ENCODE measurements around the gene APOL3. TPM values are rescaled to one million over a fixed set of nuclear protein-coding genes. Genes with fewer than 3 reads are reported as not detected.
"Not testable (repeated sequence)": the region's sequence is repeated elsewhere in the genome, so short reads cannot be mapped to it uniquely, and the experiment has no call there.

The APOL3 gene
- total RNA-seq, 1 donor = 13.8 TPM

DNA sequence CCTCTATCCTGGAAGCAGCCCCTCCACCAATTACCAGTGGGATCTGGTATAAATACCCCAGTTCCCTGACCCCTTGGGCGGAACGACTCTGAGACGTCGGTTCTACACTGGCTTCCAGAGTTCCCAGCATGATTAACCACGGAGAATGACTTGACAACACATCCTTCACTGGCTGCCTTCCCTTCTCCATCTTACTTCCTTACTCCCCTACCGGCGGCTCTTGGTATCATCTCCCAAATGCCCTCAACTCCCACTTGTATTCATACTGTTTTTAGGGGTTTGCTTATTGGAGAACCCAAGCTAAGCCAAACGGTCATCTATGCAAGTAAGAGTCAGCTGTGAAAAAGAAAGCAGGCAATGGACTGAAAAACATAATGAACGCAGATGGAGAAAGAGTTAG lies 56.1 kb downstream of the APOL3 start:
- H3K27me3 ChIP-seq (ENCODE audit: insufficient read depth, low read length) = no peaks in the 10 kb centered on the region
- H3K36me3 ChIP-seq (ENCODE audit: insufficient read depth, low read length) = no peaks in the 10 kb centered on the region
- H2AFZ ChIP-seq (ENCODE audit: low read length) = no peak overlapping the region
- TF ChIP-seq, protein P1, sequence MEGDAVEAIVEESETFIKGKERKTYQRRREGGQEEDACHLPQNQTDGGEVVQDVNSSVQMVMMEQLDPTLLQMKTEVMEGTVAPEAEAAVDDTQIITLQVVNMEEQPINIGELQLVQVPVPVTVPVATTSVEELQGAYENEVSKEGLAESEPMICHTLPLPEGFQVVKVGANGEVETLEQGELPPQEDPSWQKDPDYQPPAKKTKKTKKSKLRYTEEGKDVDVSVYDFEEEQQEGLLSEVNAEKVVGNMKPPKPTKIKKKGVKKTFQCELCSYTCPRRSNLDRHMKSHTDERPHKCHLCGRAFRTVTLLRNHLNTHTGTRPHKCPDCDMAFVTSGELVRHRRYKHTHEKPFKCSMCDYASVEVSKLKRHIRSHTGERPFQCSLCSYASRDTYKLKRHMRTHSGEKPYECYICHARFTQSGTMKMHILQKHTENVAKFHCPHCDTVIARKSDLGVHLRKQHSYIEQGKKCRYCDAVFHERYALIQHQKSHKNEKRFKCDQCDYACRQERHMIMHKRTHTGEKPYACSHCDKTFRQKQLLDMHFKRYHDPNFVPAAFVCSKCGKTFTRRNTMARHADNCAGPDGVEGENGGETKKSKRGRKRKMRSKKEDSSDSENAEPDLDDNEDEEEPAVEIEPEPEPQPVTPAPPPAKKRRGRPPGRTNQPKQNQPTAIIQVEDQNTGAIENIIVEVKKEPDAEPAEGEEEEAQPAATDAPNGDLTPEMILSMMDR (IDR thresholded peaks at IDR 0.05; ENCODE audit: extremely low read depth, low read depth, low read length) = no peak
- H3K9me3 ChIP-seq (ENCODE audit: low read depth, low read length) = no peaks in the 10 kb centered on the region
- H3K27ac ChIP-seq (ENCODE audit: low read depth, low read length) = no peak overlapping the region
- DNase-seq (ENCODE audit: insufficient read length, low spot score, missing footprints) = no peak
- H3K79me2 ChIP-seq (ENCODE audit: insufficient read depth, low read length) = no peaks in the 10 kb centered on the region
- H3K4me3 ChIP-seq (ENCODE audit: insufficient read depth, low read length) = no peak overlapping the region
- no peak overlapping the region for H3K4me2 ChIP-seq (ENCODE audit: insufficient read depth, low read length)
- no peaks in the 10 kb centered on the region for H4K20me1 ChIP-seq (ENCODE audit: insufficient read depth, low read length)
- no peaks in the 10 kb centered on the region for H3K4me1 ChIP-seq (ENCODE audit: insufficient read depth, low read length)

DNA sequence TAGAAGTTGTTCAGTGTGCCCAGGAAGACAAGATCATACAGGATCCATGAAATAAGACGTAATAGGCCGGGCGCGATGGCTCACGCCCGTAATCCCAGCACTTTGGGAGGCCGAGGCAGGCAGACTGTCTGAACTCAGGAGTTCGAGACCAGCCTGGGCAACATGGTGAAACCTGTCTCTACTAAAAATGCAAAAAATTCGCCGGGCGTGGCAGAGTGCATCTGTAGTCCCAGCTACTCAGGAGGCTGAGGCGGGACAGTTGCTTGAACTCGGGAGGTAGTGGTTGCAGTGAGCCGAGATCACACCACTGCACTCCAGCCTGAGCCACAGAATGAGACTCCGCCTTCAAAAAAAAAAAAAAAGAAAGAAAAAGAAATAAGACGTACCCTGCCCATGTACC lies 56.7 kb downstream of the APOL3 start:
- H3K4me1 ChIP-seq (ENCODE audit: insufficient read depth, low read length) = no peaks in the 10 kb centered on the region
- H3K4me3 ChIP-seq (ENCODE audit: insufficient read depth, low read length) = no peak overlapping the region
- TF ChIP-seq, protein P1 (IDR thresholded peaks at IDR 0.05; ENCODE audit: extremely low read depth, low read depth, low read length) = no peak
- H3K4me2 ChIP-seq (ENCODE audit: insufficient read depth, low read length) = no peak overlapping the region
- H3K36me3 ChIP-seq (ENCODE audit: insufficient read depth, low read length) = no peaks in the 10 kb centered on the region
- H4K20me1 ChIP-seq (ENCODE audit: insufficient read depth, low read length) = no peaks in the 10 kb centered on the region
- H3K79me2 ChIP-seq (ENCODE audit: insufficient read depth, low read length) = no peaks in the 10 kb centered on the region
- H2AFZ ChIP-seq (ENCODE audit: low read length) = no peak overlapping the region
- no peak overlapping the region for H3K27ac ChIP-seq (ENCODE audit: low read depth, low read length)
- DNase-seq (ENCODE audit: insufficient read length, low spot score, missing footprints) = no peak
- H3K27me3 ChIP-seq (ENCODE audit: insufficient read depth, low read length) = no peaks in the 10 kb centered on the region
- no peaks in the 10 kb centered on the region for H3K9me3 ChIP-seq (ENCODE audit: low read depth, low read length)

DNA sequence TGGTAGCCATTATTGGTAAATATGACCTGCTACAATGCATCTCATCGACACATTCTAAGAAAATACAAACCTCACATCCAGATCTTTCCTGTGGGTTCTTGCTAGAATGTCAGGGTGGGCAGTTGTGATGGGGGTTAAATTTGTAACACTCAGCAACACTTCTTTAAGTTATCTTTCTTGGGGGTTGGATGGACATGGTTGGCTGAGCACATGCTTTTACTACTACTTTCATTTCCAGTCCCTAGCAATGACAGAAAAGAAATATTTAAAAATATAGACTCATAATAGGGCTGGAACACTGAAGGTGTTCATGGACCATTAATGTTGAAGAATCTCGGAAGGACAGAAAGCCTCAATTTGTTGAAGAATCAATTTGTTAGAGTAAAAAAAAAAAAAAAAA lies 57.6 kb downstream of the APOL3 start:
- no peak overlapping the region for H3K4me3 ChIP-seq (ENCODE audit: insufficient read depth, low read length)
- H3K36me3 ChIP-seq (ENCODE audit: insufficient read depth, low read length) = no peaks in the 10 kb centered on the region
- H2AFZ ChIP-seq (ENCODE audit: low read length) = no peak overlapping the region
- no peak overlapping the region for H3K27ac ChIP-seq (ENCODE audit: low read depth, low read length)
- H4K20me1 ChIP-seq (ENCODE audit: insufficient read depth, low read length) = no peaks in the 10 kb centered on the region
- H3K4me2 ChIP-seq (ENCODE audit: insufficient read depth, low read length) = no peak overlapping the region
- no peak for DNase-seq (ENCODE audit: insufficient read length, low spot score, missing footprints)
- H3K79me2 ChIP-seq (ENCODE audit: insufficient read depth, low read length) = no peaks in the 10 kb centered on the region
- no peaks in the 10 kb centered on the region for H3K4me1 ChIP-seq (ENCODE audit: insufficient read depth, low read length)
- no peaks in the 10 kb centered on the region for H3K9me3 ChIP-seq (ENCODE audit: low read depth, low read length)
- TF ChIP-seq, protein P1 (IDR thresholded peaks at IDR 0.05; ENCODE audit: extremely low read depth, low read depth, low read length) = no peak
- H3K27me3 ChIP-seq (ENCODE audit: insufficient read depth, low read length) = no peaks in the 10 kb centered on the region

DNA sequence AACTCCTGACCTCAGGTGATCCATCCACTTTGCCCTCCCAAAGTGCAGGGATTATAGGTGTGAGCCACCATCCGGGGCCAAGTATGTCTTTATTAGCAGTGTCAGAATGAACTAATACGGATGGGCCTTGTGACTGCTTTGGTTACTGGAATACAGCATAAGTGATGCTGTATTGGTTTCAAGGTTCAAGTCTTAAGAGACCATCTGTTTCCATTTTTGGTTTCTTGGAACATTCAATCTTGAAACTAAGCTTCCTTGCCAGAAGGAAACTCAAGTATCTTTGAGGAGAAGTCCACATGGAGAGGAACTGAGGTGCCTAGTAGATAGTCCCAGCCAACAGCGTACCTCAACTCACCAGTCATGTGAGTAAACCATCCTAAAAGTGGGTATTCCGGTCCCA lies 58.8 kb downstream of the APOL3 start:
- H3K9me3 ChIP-seq (ENCODE audit: low read depth, low read length) = no peaks in the 10 kb centered on the region
- H3K4me1 ChIP-seq (ENCODE audit: insufficient read depth, low read length) = no peaks in the 10 kb centered on the region
- no peaks in the 10 kb centered on the region for H3K36me3 ChIP-seq (ENCODE audit: insufficient read depth, low read length)
- no peak overlapping the region for H3K4me3 ChIP-seq (ENCODE audit: insufficient read depth, low read length)
- H3K4me2 ChIP-seq (ENCODE audit: insufficient read depth, low read length) = no peak overlapping the region
- TF ChIP-seq, protein P1 (IDR thresholded peaks at IDR 0.05; ENCODE audit: extremely low read depth, low read depth, low read length) = no peak
- H3K79me2 ChIP-seq (ENCODE audit: insufficient read depth, low read length) = no peaks in the 10 kb centered on the region
- no peaks in the 10 kb centered on the region for H3K27me3 ChIP-seq (ENCODE audit: insufficient read depth, low read length)
- no peak overlapping the region for H3K27ac ChIP-seq (ENCODE audit: low read depth, low read length)
- H4K20me1 ChIP-seq (ENCODE audit: insufficient read depth, low read length) = no peaks in the 10 kb centered on the region
- DNase-seq (ENCODE audit: insufficient read length, low spot score, missing footprints) = no peak
- no peak overlapping the region for H2AFZ ChIP-seq (ENCODE audit: low read length)

DNA sequence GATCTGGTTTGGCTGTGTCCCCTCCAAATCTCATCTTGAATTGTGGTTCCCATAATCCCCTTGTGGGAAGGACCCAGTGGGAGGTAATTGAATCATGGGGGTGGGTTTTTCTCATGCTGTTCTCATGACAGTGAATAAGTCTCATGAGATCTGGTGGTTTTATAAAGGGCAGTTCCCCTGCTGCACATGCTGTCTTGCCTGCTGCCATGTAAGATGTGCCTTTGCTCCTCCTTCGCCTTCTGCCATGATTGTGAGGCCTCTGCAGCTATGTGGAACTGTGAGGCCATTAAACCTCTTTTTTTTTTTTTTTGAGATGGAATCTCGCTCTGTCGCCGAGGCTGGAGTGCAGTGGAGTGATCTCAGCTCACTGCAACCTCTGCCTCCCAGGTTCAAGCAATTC lies 59.6 kb downstream of the APOL3 start:
- not testable (repeated sequence) for H2AFZ ChIP-seq (ENCODE audit: low read length); H3K4me1 ChIP-seq (ENCODE audit: insufficient read depth, low read length); H3K36me3 ChIP-seq (ENCODE audit: insufficient read depth, low read length); H4K20me1 ChIP-seq (ENCODE audit: insufficient read depth, low read length); H3K4me2 ChIP-seq (ENCODE audit: insufficient read depth, low read length); H3K27me3 ChIP-seq (ENCODE audit: insufficient read depth, low read length); DNase-seq (ENCODE audit: insufficient read length, low spot score, missing footprints); H3K9me3 ChIP-seq (ENCODE audit: low read depth, low read length); H3K4me3 ChIP-seq (ENCODE audit: insufficient read depth, low read length); H3K27ac ChIP-seq (ENCODE audit: low read depth, low read length); H3K79me2 ChIP-seq (ENCODE audit: insufficient read depth, low read length)
